K562 (cell line): ENCODE data around the gene ZFYVE21.

Source experiments
- CBFB ChIP-seq: sonication (generic); formaldehyde crosslinking; IDR thresholded peaks from 2 replicates; pipeline ENCODE4 v1.4.0; 2020; ENCODE audit warnings: mild to moderate bottlenecking, missing genetic modification reagents
- CBX2 ChIP-seq: fragments of 200-600 bp; sonication (generic); IDR thresholded peaks from one replicate; pipeline ENCODE4 v1.6.1; 2012; ENCODE audit warnings: mild to moderate bottlenecking, low read length, inconsistent platforms; ENCODE audit not compliant: insufficient read depth, poor library complexity, severe bottlenecking
- ELF4 ChIP-seq: fragments of 450-650 bp; formaldehyde crosslinking; IDR thresholded peaks from 2 replicates; pipeline ENCODE4 v1.4.0; 2022; ENCODE audit warnings: missing genetic modification characterization
- KLF13 ChIP-seq: fragments of 450-650 bp; IDR thresholded peaks from 2 replicates; pipeline ENCODE4 v1.6.1; 2016; ENCODE audit warnings: missing genetic modification characterization, low read depth, mild to moderate bottlenecking, missing compliant biosample characterization, moderate library complexity, borderline replicate concordance
- SP1 ChIP-seq: sonication (generic); formaldehyde crosslinking; IDR thresholded peaks from 2 replicates; pipeline ENCODE4 v1.8.1; 2022; ENCODE audit warnings: mild to moderate bottlenecking, missing genetic modification reagents
- TGIF2 ChIP-seq: sonication (generic); formaldehyde crosslinking; IDR thresholded peaks from 2 replicates; pipeline ENCODE4 v1.8.1; 2022; ENCODE audit warnings: mild to moderate bottlenecking, missing genetic modification reagents, moderate library complexity
- ZNF24 ChIP-seq: fragments of 450-650 bp; IDR thresholded peaks from 2 replicates; pipeline ENCODE4 v1.6.1; 2016
- TF ChIP-seq, protein P1 (sequence below): fragments of 450-650 bp; IDR thresholded peaks from 2 replicates; pipeline ENCODE4 v1.6.1; 2016; ENCODE audit warnings: missing biosample characterization, missing genetic modification characterization

DNA sequence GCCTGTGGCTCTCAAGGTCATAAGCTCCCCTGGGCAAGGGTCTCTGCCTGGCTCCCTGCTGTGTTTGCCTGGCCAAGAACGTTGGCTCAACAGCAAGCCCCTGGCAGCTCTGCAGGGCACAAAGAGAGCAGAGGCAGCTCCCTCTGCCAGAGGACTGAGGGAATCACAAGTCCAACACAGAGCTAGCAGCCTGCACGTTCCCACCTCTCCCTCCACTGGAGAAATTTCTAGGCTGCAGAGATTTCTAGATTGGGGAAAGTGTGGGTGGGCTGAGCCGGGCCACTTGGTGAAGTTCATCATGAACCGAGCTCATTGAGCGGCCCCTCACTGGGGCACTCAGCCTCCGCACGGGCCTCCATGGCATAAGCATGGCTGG is 19.8 kb downstream of the ZFYVE21 start:
- no peak for TF ChIP-seq ELF4 (CRISPR knock-in tag)
- no peak for TF ChIP-seq CBFB
- no peak for TF ChIP-seq CBX2
- TF ChIP-seq TGIF2 (CRISPR knock-in tag): no peak
- TF ChIP-seq KLF13 (tag): no peak
- TF ChIP-seq SP1 (CRISPR knock-in tag): no peak
- TF ChIP-seq, protein P1, sequence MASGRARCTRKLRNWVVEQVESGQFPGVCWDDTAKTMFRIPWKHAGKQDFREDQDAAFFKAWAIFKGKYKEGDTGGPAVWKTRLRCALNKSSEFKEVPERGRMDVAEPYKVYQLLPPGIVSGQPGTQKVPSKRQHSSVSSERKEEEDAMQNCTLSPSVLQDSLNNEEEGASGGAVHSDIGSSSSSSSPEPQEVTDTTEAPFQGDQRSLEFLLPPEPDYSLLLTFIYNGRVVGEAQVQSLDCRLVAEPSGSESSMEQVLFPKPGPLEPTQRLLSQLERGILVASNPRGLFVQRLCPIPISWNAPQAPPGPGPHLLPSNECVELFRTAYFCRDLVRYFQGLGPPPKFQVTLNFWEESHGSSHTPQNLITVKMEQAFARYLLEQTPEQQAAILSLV: no peak
- no peak for TF ChIP-seq ZNF24
